K562 (cell line): ENCODE results near the gene LTN1. TPM values are rescaled to one million over a fixed set of nuclear protein-coding genes. Genes with fewer than 3 reads are reported as not detected.

ENCODE experiments used
- BRD4 ChIP-seq: fragments of 200-600 bp; sonication (generic); IDR thresholded peaks from 2 replicates; pipeline ENCODE4 v1.6.1; 2017; ENCODE audit warnings: inconsistent platforms
- CHD4 ChIP-seq: fragments of 200-600 bp; sonication (generic); IDR thresholded peaks from 3 replicates; pipeline ENCODE4 v1.6.1; 2012; ENCODE audit warnings: low read depth, mild to moderate bottlenecking, mixed read lengths, low read length, inconsistent platforms; ENCODE audit not compliant: insufficient read depth, insufficient replicate concordance, poor library complexity, severe bottlenecking
- FOXK1 ChIP-seq: sonication (generic); formaldehyde crosslinking; IDR thresholded peaks from 2 replicates; pipeline ENCODE4 v1.8.0; 2022; ENCODE audit warnings: missing genetic modification reagents, mild to moderate bottlenecking, borderline replicate concordance
- GABPB1 ChIP-seq: sonication (generic); formaldehyde crosslinking; IDR thresholded peaks from 2 replicates; pipeline ENCODE4 v1.8.0; 2022; ENCODE audit warnings: mild to moderate bottlenecking, missing genetic modification reagents
- MTA2 ChIP-seq: fragments of 450-650 bp; IDR thresholded peaks from 2 replicates; pipeline ENCODE4 v1.6.1; 2016; ENCODE audit warnings: low read depth
- OTX1 ChIP-seq: fragments of 450-650 bp; formaldehyde crosslinking; IDR thresholded peaks from 2 replicates; pipeline ENCODE4 v1.4.0; 2022; ENCODE audit warnings: mild to moderate bottlenecking
- PURB ChIP-seq: sonication (generic); formaldehyde crosslinking; IDR thresholded peaks from 2 replicates; pipeline ENCODE4 v1.9.0; 2021; ENCODE audit warnings: low read depth, mild to moderate bottlenecking, missing genetic modification reagents
- PYGO2 ChIP-seq: fragments of 450-650 bp; IDR thresholded peaks from 2 replicates; pipeline ENCODE4 v1.6.1; 2016; ENCODE audit warnings: mild to moderate bottlenecking, missing genetic modification characterization, moderate library complexity, missing compliant biosample characterization
- SMAD3 ChIP-seq: fragments of 450-650 bp; formaldehyde crosslinking; conservative IDR thresholded peaks from 2 replicates; pipeline ENCODE4 v1.4.0; 2020; ENCODE audit warnings: mild to moderate bottlenecking
- SMC3 ChIP-seq: conservative IDR thresholded peaks from 2 replicates; pipeline ENCODE4 v1.6.1; 2011; ENCODE audit warnings: low read depth, low read length, improper control_type of control experiment; ENCODE audit not compliant: insufficient read depth
- ZNF175 ChIP-seq: fragments of 200-800 bp; sonication (Bioruptor generic); IDR thresholded peaks from 2 replicates; pipeline ENCODE4 v1.6.1; 2016; ENCODE audit warnings: low read depth, mild to moderate bottlenecking, missing genetic modification characterization, missing compliant biosample characterization
- ZNF764 ChIP-seq: fragments of 250-450 bp; sonication (Bioruptor Pico); IDR thresholded peaks from 2 replicates; pipeline ENCODE4 v1.4.0; 2020; ENCODE audit warnings: low read depth, mild to moderate bottlenecking, moderate library complexity
- ZNF785 ChIP-seq: fragments of 250-450 bp; sonication (Bioruptor Pico); IDR thresholded peaks from 2 replicates; pipeline ENCODE4 v1.4.0; 2020; ENCODE audit warnings: mild to moderate bottlenecking
- polyA plus RNA-seq, 8 experiments: library from polyadenylated mRNA; depleted of rRNA in 4 of 8; stranded (reverse) in 5 of 8; unstranded in 3 of 8; fragments of >200 nt; fragmentation: Nextera tagmentation in 2 of 8; fragmentation: Illumina TruSeq in 1 of 8; extraction: Ambion mirVana in 2 of 8; extraction: Trizol in 1 of 8; gene quantifications; 2 replicates each; pipeline versions ENCODE4 v1.2.1 to v1.2.3, GENCODE V29; 2011 to 2014; ENCODE audit warnings: inconsistent platforms in 1 of 8, missing spikeins in 1 of 8
- total RNA-seq, 7 experiments: library from RNA; depleted of rRNA in 6 of 7; stranded (reverse); fragments of >200 nt in 6 of 7; fragmentation: Illumina TruSeq in 2 of 7; extraction: Trizol in 2 of 7; gene quantifications; 2 replicates each; pipeline versions ENCODE4 v1.2.1 to v1.2.3, GENCODE V29; 2011 to 2021; ENCODE audit warnings: low replicate concordance in 1 of 7
- TF ChIP-seq, protein P1 (sequence below): sonication (generic); formaldehyde crosslinking; IDR thresholded peaks from 2 replicates; pipeline ENCODE4 v1.8.1; 2022; ENCODE audit warnings: missing genetic modification reagents
- TF ChIP-seq, protein P2 (sequence below): fragments of 450-650 bp; IDR thresholded peaks from 2 replicates; pipeline ENCODE4 v1.6.1; 2017; ENCODE audit warnings: mild to moderate bottlenecking, moderate library complexity
- TF ChIP-seq, protein P3 (sequence below), 3 experiments: fragments of 200-800 bp in 1 of 3; sonication (Bioruptor generic) in 1 of 3; sonication (generic) in 1 of 3; formaldehyde crosslinking in 1 of 3; IDR thresholded peaks; 2 replicates each; pipeline versions ENCODE4 v1.6.1 to v1.8.0; 2016 to 2022; ENCODE audit warnings: mild to moderate bottlenecking in 2 of 3, missing compliant biosample characterization in 2 of 3, missing genetic modification characterization in 2 of 3, missing genetic modification reagents in 1 of 3
- TF ChIP-seq, protein P4 (sequence below): sonication (generic); formaldehyde crosslinking; IDR thresholded peaks from 2 replicates; pipeline ENCODE4 v1.9.0; 2022; ENCODE audit warnings: mild to moderate bottlenecking, missing genetic modification reagents

LTN1 gene
- total and polyA plus RNA-seq, 9 of the 15 experiments (the other 6 are each of a cell fraction or from before 2014, with no cell fraction given) = 15.7 to 49.6 (median 28.7) TPM

DNA sequence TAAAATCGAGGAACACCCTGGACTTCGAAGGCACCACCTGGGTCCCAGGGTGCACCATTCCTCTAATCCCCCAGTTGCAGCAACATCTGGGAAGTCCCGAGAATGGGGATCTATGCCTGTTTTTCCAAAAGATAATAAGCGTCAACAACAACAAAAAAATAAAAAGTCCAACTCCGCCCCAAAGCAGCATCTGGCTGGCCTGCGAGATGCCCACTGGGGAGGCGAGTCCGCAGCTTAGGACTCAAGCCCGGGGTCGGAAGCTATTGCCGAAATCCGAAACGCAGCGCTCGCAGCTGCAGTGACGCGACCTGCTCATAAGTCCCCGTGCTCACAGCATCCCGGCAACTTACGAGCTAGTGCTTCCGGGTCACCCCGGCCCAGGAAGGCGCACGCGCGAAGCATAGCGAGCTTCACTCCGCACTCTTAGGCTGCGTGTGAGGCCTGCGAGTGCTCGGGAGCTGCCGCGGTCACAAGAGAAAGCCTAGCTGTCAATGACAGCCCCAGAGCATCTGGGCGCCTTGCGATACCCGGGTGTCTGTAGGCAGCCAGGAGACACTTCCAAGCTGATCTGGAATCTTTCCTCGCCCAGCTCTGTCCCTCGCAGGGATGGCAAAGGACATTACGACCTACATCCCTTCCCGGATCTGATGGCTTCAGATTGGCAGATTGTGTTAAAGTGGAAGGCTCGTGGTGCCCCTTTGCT is 9.9 kb upstream of the LTN1 start (continued):
- TF ChIP-seq SMAD3 (CRISPR knock-in tag) (no peak), ZNF764 (CRISPR knock-in tag) (no peak), PURB (CRISPR knock-in tag) (no peak), ZNF785 (CRISPR knock-in tag) (no peak), ZNF175 (peak; percentile 84), CHD4 (no peak), BRD4 (no peak; the same call in 1 of the 2 replicates), SMC3 (no peak), OTX1 (CRISPR knock-in tag) (no peak), FOXK1 (CRISPR knock-in tag) (peak; percentile 48; the same call in 1 of the 2 replicates), PYGO2 (tag) (0 out of 2 replicates have a peak, but pooled peaks have one; percentile 16), GABPB1 (CRISPR knock-in tag) (peak; percentile 100), MTA2 (peak; percentile 76)
- TF ChIP-seq, protein P1, sequence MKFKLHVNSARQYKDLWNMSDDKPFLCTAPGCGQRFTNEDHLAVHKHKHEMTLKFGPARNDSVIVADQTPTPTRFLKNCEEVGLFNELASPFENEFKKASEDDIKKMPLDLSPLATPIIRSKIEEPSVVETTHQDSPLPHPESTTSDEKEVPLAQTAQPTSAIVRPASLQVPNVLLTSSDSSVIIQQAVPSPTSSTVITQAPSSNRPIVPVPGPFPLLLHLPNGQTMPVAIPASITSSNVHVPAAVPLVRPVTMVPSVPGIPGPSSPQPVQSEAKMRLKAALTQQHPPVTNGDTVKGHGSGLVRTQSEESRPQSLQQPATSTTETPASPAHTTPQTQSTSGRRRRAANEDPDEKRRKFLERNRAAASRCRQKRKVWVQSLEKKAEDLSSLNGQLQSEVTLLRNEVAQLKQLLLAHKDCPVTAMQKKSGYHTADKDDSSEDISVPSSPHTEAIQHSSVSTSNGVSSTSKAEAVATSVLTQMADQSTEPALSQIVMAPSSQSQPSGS (CRISPR knock-in tag) = no peak
- TF ChIP-seq, protein P2, sequence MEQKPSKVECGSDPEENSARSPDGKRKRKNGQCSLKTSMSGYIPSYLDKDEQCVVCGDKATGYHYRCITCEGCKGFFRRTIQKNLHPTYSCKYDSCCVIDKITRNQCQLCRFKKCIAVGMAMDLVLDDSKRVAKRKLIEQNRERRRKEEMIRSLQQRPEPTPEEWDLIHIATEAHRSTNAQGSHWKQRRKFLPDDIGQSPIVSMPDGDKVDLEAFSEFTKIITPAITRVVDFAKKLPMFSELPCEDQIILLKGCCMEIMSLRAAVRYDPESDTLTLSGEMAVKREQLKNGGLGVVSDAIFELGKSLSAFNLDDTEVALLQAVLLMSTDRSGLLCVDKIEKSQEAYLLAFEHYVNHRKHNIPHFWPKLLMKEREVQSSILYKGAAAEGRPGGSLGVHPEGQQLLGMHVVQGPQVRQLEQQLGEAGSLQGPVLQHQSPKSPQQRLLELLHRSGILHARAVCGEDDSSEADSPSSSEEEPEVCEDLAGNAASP = no peak
- TF ChIP-seq, protein P3, sequence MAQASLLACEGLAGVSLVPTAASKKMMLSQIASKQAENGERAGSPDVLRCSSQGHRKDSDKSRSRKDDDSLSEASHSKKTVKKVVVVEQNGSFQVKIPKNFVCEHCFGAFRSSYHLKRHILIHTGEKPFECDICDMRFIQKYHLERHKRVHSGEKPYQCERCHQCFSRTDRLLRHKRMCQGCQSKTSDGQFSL (CRISPR knock-in tag; IDR thresholded peaks at IDR 0.05) = peak; percentile 45; the same call in 1 of the 2 replicates
- TF ChIP-seq, protein P3 (tag; IDR thresholded peaks at IDR 0.05) = no peak
- TF ChIP-seq, protein P4, sequence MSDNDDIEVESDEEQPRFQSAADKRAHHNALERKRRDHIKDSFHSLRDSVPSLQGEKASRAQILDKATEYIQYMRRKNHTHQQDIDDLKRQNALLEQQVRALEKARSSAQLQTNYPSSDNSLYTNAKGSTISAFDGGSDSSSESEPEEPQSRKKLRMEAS (CRISPR knock-in tag) = peak; percentile 96
